GM23338 (cell line): Measurements from ENCODE around the gene HLCS. TPM values are rescaled to one million over a fixed set of nuclear protein-coding genes. Genes with fewer than 3 reads are reported as not detected.

Source experiments
- ATAC-seq: fragments of 200-7000 bp; cut with Tn5 transposase; 3 replicates; pipeline ENCODE4 v1.9.1; 2020
- DNase-seq: peaks from one replicate; pipeline ENCODE4 v3.0.0-alpha.2; 2015; ENCODE audit warnings: low spot score
- H2AFZ ChIP-seq: fragments of 200-600 bp; sonication (generic); 2 replicates; pipeline ENCODE4 v1.8.0; 2016; ENCODE audit warnings: antibody characterized with exemption, mild to moderate bottlenecking, moderate library complexity
- H3F3A ChIP-seq: fragments of 200-600 bp; sonication (generic); replicated peaks from 2 replicates; pipeline ENCODE4 v1.8.0; 2017; ENCODE audit warnings: antibody characterized with exemption, mixed run types, low read depth
- H3K27ac ChIP-seq: fragments of 200-600 bp; sonication (generic); 2 replicates; pipeline ENCODE4 v1.6.1; 2016; ENCODE audit warnings: low read depth
- H3K27me3 ChIP-seq: fragments of 200-600 bp; sonication (generic); 2 replicates; pipeline ENCODE4 v1.8.0; 2016; ENCODE audit warnings: mild to moderate bottlenecking, mixed run types, moderate library complexity; ENCODE audit not compliant: insufficient read depth
- H3K36me3 ChIP-seq: fragments of 200-600 bp; sonication (generic); 2 replicates; pipeline ENCODE4 v1.8.0; 2016; ENCODE audit warnings: mild to moderate bottlenecking; ENCODE audit not compliant: insufficient read depth
- H3K4me1 ChIP-seq: fragments of 200-600 bp; sonication (generic); 2 replicates; pipeline ENCODE4 v1.8.0; 2016; ENCODE audit warnings: mild to moderate bottlenecking, moderate library complexity; ENCODE audit not compliant: insufficient read depth
- H3K4me2 ChIP-seq: fragments of 200-600 bp; sonication (generic); 2 replicates; pipeline ENCODE4 v1.7.1; 2017; ENCODE audit warnings: mixed run types
- H3K4me3 ChIP-seq: fragments of 200-600 bp; sonication (generic); 2 replicates; pipeline ENCODE4 v1.6.1; 2016; ENCODE audit warnings: mixed run types
- H3K79me2 ChIP-seq: fragments of 200-600 bp; sonication (generic); replicated peaks from 2 replicates; pipeline ENCODE4 v1.8.0; 2017; ENCODE audit warnings: mild to moderate bottlenecking; ENCODE audit not compliant: insufficient read depth
- H3K9me2 ChIP-seq: fragments of 200-600 bp; sonication (generic); 2 replicates; pipeline ENCODE4 v1.8.0; 2017; ENCODE audit not compliant: insufficient read depth
- H4K20me1 ChIP-seq: fragments of 200-600 bp; sonication (generic); replicated peaks from 2 replicates; pipeline ENCODE4 v1.8.0; 2017; ENCODE audit warnings: mild to moderate bottlenecking; ENCODE audit not compliant: insufficient read depth
- H3K27ac Mint-ChIP-seq: 2 replicates; pipeline ENCODE4 v1.8.0; 2020; ENCODE audit warnings: inconsistent platforms, mild to moderate bottlenecking, moderate library complexity, mixed read lengths
- H3K27me3 Mint-ChIP-seq: 3 replicates; pipeline ENCODE4 v1.8.0; 2022; ENCODE audit warnings: low read depth, mild to moderate bottlenecking, moderate library complexity, mixed read lengths, inconsistent platforms; ENCODE audit not compliant: insufficient read depth, poor library complexity
- H3K36me3 Mint-ChIP-seq: 3 replicates; pipeline ENCODE4 v1.8.0; 2021; ENCODE audit warnings: low read depth, mild to moderate bottlenecking, inconsistent platforms, moderate library complexity, mixed read lengths
- H3K4me1 Mint-ChIP-seq: 3 replicates; pipeline ENCODE4 v1.8.0; 2020; ENCODE audit warnings: mild to moderate bottlenecking, inconsistent platforms, mixed read lengths
- H3K4me3 Mint-ChIP-seq: 3 replicates; pipeline ENCODE4 v1.8.0; 2021; ENCODE audit warnings: moderate library complexity, mild to moderate bottlenecking, inconsistent platforms, mixed read lengths
- H3K9me3 Mint-ChIP-seq: 3 replicates; pipeline ENCODE4 v1.8.0; 2020; ENCODE audit warnings: moderate library complexity, mild to moderate bottlenecking, inconsistent platforms, mixed read lengths
- EZH2phosphoT487 ChIP-seq: fragments of 200-600 bp; sonication (generic); IDR thresholded peaks from one replicate; pipeline ENCODE4 v1.8.1; 2018; ENCODE audit warnings: antibody characterized with exemption; ENCODE audit not compliant: unreplicated experiment
- JUNB ChIP-seq: IDR thresholded peaks from one replicate; pipeline ENCODE4 v1.6.1; 2016; ENCODE audit warnings: antibody characterized with exemption; ENCODE audit not compliant: unreplicated experiment
- NANOG ChIP-seq: IDR thresholded peaks from 2 replicates; pipeline ENCODE4 v1.6.1; 2016; ENCODE audit warnings: antibody characterized with exemption, borderline replicate concordance
- POLR2AphosphoS5 ChIP-seq: IDR thresholded peaks from 2 replicates; pipeline ENCODE4 v1.6.1; 2016; ENCODE audit warnings: antibody characterized with exemption, low read depth
- STAT1 ChIP-seq: IDR thresholded peaks from one replicate; pipeline ENCODE4 v1.6.1; 2016; ENCODE audit warnings: antibody characterized with exemption; ENCODE audit not compliant: unreplicated experiment
- ZNF114 ChIP-seq: fragments of 250-450 bp; sonication (Bioruptor Pico); IDR thresholded peaks from 2 replicates; pipeline ENCODE4 v1.5.0; 2020; ENCODE audit warnings: mild to moderate bottlenecking, moderate library complexity
- ZNF331 ChIP-seq: fragments of 250-450 bp; sonication (Bioruptor Pico); IDR thresholded peaks from 2 replicates; pipeline ENCODE4 v1.5.0; 2020; ENCODE audit warnings: low read depth, mild to moderate bottlenecking, moderate library complexity
- polyA plus RNA-seq: library from polyadenylated mRNA; unstranded; fragments of >200 nt; fragmentation: Nextera tagmentation; extraction: Ambion mirVana; gene quantifications from 2 replicates; pipeline ENCODE4 v1.2.1, GENCODE V29; 2016
- total RNA-seq: library from RNA; depleted of rRNA; stranded (reverse); fragments of >200 nt; shearing (Covaris generic); gene quantifications from 2 replicates; pipeline ENCODE4 v1.2.3, GENCODE V29; 2014
- TF ChIP-seq, protein P1 (sequence below): IDR thresholded peaks from one replicate; pipeline ENCODE4 v1.6.1; 2018; ENCODE audit warnings: antibody characterized with exemption; ENCODE audit not compliant: unreplicated experiment
- TF ChIP-seq, protein P2 (sequence below), 2 experiments: fragments of 200-600 bp in 1 of 2; sonication (generic) in 1 of 2; conservative IDR thresholded peaks; 2 replicates each; pipeline versions ENCODE4 v1.5.1 to v1.6.1; 2016 to 2017; ENCODE audit warnings: antibody characterized with exemption in 2 of 2, low read depth in 2 of 2, mild to moderate bottlenecking in 2 of 2, moderate library complexity in 1 of 2
- TF ChIP-seq, protein P3 (sequence below): IDR thresholded peaks from 2 replicates; pipeline ENCODE4 v1.6.1; 2016; ENCODE audit warnings: antibody characterized with exemption

The HLCS gene
- total and polyA plus RNA-seq, 2 experiments from 2014 or later: 6.1 to 14.7 TPM

DNA sequence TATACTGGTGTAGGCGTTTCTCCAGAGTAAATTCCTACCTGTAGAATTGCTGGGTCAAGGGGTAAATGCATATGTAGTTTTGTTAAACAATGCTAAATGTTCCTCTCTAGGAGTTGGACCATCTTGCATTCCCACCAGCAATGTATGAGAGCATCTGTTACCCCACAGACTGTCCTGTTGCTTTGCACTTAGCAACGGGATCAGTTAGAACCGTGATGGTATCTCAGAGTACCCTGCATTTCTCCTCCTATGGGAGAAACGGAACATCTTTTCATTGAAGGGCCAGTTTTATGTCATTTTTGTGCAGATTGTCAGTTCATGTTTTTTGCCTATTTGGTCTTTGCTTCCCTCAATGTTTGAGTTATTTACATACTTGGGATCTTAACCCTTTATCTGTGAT is 22.1 kb upstream of the HLCS start (continued):
- TF ChIP-seq, protein P1, sequence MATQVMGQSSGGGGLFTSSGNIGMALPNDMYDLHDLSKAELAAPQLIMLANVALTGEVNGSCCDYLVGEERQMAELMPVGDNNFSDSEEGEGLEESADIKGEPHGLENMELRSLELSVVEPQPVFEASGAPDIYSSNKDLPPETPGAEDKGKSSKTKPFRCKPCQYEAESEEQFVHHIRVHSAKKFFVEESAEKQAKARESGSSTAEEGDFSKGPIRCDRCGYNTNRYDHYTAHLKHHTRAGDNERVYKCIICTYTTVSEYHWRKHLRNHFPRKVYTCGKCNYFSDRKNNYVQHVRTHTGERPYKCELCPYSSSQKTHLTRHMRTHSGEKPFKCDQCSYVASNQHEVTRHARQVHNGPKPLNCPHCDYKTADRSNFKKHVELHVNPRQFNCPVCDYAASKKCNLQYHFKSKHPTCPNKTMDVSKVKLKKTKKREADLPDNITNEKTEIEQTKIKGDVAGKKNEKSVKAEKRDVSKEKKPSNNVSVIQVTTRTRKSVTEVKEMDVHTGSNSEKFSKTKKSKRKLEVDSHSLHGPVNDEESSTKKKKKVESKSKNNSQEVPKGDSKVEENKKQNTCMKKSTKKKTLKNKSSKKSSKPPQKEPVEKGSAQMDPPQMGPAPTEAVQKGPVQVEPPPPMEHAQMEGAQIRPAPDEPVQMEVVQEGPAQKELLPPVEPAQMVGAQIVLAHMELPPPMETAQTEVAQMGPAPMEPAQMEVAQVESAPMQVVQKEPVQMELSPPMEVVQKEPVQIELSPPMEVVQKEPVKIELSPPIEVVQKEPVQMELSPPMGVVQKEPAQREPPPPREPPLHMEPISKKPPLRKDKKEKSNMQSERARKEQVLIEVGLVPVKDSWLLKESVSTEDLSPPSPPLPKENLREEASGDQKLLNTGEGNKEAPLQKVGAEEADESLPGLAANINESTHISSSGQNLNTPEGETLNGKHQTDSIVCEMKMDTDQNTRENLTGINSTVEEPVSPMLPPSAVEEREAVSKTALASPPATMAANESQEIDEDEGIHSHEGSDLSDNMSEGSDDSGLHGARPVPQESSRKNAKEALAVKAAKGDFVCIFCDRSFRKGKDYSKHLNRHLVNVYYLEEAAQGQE: no peak
- TF ChIP-seq, protein P2, sequence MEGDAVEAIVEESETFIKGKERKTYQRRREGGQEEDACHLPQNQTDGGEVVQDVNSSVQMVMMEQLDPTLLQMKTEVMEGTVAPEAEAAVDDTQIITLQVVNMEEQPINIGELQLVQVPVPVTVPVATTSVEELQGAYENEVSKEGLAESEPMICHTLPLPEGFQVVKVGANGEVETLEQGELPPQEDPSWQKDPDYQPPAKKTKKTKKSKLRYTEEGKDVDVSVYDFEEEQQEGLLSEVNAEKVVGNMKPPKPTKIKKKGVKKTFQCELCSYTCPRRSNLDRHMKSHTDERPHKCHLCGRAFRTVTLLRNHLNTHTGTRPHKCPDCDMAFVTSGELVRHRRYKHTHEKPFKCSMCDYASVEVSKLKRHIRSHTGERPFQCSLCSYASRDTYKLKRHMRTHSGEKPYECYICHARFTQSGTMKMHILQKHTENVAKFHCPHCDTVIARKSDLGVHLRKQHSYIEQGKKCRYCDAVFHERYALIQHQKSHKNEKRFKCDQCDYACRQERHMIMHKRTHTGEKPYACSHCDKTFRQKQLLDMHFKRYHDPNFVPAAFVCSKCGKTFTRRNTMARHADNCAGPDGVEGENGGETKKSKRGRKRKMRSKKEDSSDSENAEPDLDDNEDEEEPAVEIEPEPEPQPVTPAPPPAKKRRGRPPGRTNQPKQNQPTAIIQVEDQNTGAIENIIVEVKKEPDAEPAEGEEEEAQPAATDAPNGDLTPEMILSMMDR (conservative IDR thresholded peaks at IDR 0.05; ENCODE audit: low read depth in 2 of 2): no peak
- no peak for TF ChIP-seq STAT1
- TF ChIP-seq, protein P3, sequence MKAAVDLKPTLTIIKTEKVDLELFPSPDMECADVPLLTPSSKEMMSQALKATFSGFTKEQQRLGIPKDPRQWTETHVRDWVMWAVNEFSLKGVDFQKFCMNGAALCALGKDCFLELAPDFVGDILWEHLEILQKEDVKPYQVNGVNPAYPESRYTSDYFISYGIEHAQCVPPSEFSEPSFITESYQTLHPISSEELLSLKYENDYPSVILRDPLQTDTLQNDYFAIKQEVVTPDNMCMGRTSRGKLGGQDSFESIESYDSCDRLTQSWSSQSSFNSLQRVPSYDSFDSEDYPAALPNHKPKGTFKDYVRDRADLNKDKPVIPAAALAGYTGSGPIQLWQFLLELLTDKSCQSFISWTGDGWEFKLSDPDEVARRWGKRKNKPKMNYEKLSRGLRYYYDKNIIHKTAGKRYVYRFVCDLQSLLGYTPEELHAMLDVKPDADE: no peak
- no peak for TF ChIP-seq NANOG
- no peak for TF ChIP-seq POLR2AphosphoS5
- TF ChIP-seq EZH2phosphoT487: no peak
- no peak for TF ChIP-seq JUNB
- TF ChIP-seq ZNF114 (CRISPR knock-in tag): no peak
- TF ChIP-seq ZNF331 (CRISPR knock-in tag): no peak

DNA sequence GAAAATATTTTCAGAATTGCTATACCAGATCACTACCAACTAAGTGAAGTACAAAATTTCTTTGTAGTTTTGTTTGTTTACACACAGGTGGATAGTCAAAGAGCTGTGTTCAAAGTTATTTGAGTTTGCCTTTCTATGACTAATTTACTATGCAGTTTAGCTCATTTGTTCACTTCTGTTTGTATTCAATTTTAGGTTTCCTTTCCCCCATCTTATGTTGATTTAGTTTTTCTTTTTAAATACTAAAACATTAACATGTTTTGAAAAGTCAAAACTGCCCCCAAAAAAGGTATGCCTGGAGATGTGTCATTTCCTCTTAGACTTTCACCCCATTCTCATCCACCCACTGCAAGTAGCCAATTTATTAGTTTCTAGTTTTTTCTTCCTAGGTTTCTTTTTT is 21.4 kb upstream of the HLCS start:
- Histone ChIP-seq H3K4me1 (peaks cover 12% of the 10 kb centered on the region; the same call in 1 of the 2 replicates), H3K79me2 (no peaks in the 10 kb centered on the region), H3F3A (0 out of 2 replicates have a peak, but pooled peaks cover 3% of the 10 kb centered on the region), H2AFZ (no peak overlapping the region), H3K9me2 (no peaks in the 10 kb centered on the region), H3K4me3 (no peak overlapping the region), H3K27ac (no peak overlapping the region), H3K36me3 (no peaks in the 10 kb centered on the region), H3K27me3 (peaks cover 12% of the 10 kb centered on the region), H3K4me2 (no peak overlapping the region), H4K20me1 (no peaks in the 10 kb centered on the region)
- no peak overlapping the region for H3K27ac Mint-ChIP-seq
- H3K4me3 Mint-ChIP-seq: no peak overlapping the region
- ATAC-seq (no peak), DNase-seq (no peak)
- no peaks in the 10 kb centered on the region for H3K9me3 Mint-ChIP-seq
- peaks cover 17% of the 10 kb centered on the region for H3K27me3 Mint-ChIP-seq
- TF ChIP-seq, protein P3: no peak
- no peaks in the 10 kb centered on the region; the same call in 2 of the 3 replicates for H3K36me3 Mint-ChIP-seq
- H3K4me1 Mint-ChIP-seq: peaks cover 21% of the 10 kb centered on the region
